NB4 (cell line): ENCODE results near the gene CAV2.

ENCODE experiments used
- CTCF ChIP-seq: IDR thresholded peaks from one replicate; pipeline ENCODE4 v1.5.1; 2012; ENCODE audit warnings: low read depth, low read length
- TF ChIP-seq, protein P1 (sequence below): IDR thresholded peaks from 2 replicates; pipeline ENCODE4 v1.6.1; 2011; ENCODE audit warnings: low read depth, low read length

GRCh38 chr7:116515584-116515983 is 16.0 kb downstream of the CAV2 start:
- TF ChIP-seq CTCF = no peak
- TF ChIP-seq, protein P1, sequence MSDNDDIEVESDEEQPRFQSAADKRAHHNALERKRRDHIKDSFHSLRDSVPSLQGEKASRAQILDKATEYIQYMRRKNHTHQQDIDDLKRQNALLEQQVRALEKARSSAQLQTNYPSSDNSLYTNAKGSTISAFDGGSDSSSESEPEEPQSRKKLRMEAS = no peak
